Endometrial microvascular endothelial cells (primary cell): ENCODE measurements around the gene LMO4. TPM values are rescaled to one million over a fixed set of nuclear protein-coding genes. Genes with fewer than 3 reads are reported as not detected.

Experiments
- in situ Hi-C: cut with HindIII; loops from 2 replicates; pipeline ENCODE4 v1.10.0; 2017; ENCODE audit warnings: low sequenced_read_pairs, low pct_unique_long_range_greater_than_20kb; ENCODE audit errors: inconsistent ontology term
- total RNA-seq: library from RNA; depleted of rRNA; stranded (reverse); fragments of >200 nt; gene quantifications from one replicate; pipeline ENCODE4 v1.2.3, GENCODE V29; 2015; ENCODE audit errors: inconsistent ontology term

The LMO4 gene
- total RNA-seq, 1 donor from 2014 or later, result 33.4 TPM

- in situ Hi-C loops, result no loop called here
These were observed 19.8 kb downstream of the LMO4 start for GRCh38 chr1:87348341-87349019.

GRCh38 chr1:87349036-87349435 lies 20.4 kb downstream of the LMO4 start:
- in situ Hi-C loops, result no loop called here

GRCh38 chr1:87355894-87356293 lies 27.2 kb downstream of the LMO4 start:
- in situ Hi-C loops, result no loop called here

GRCh38 chr1:87356591-87356990 lies 27.9 kb downstream of the LMO4 start:
- in situ Hi-C loops, result no loop called here

- in situ Hi-C loops, result no loop called here
These were observed 29.5 kb downstream of the LMO4 start for GRCh38 chr1:87358219-87358618.

- in situ Hi-C loops, result no loop called here
These were observed 30.9 kb downstream of the LMO4 start for GRCh38 chr1:87359586-87359985.

GRCh38 chr1:87362063-87362833 lies 33.6 kb downstream of the LMO4 start:
- in situ Hi-C loops, result no loop called here

GRCh38 chr1:87362834-87363426 lies 34.2 kb downstream of the LMO4 start:
- in situ Hi-C loops, result no loop called here

GRCh38 chr1:87367549-87367948 lies 38.9 kb downstream of the LMO4 start:
- in situ Hi-C loops, result no loop called here

GRCh38 chr1:87368907-87369306 lies 40.2 kb downstream of the LMO4 start:
- in situ Hi-C loops, result no loop called here

- in situ Hi-C loops, result no loop called here
These were observed 41.2 kb downstream of the LMO4 start for GRCh38 chr1:87369736-87370478.

- in situ Hi-C loops, result no loop called here
These were observed 41.9 kb downstream of the LMO4 start for GRCh38 chr1:87370544-87370943.

GRCh38 chr1:87379306-87379705 lies 50.6 kb downstream of the LMO4 start:
- in situ Hi-C loops, result no loop called here

GRCh38 chr1:87386217-87386790 lies 57.6 kb downstream of the LMO4 start:
- in situ Hi-C loops, result no loop called here

GRCh38 chr1:87388411-87388810 lies 59.7 kb downstream of the LMO4 start:
- in situ Hi-C loops, result no loop called here

- in situ Hi-C loops, result no loop called here
These were observed 60.3 kb downstream of the LMO4 start for GRCh38 chr1:87389011-87389410.

- in situ Hi-C loops, result no loop called here
These were observed 60.9 kb downstream of the LMO4 start for GRCh38 chr1:87389546-87389945.

GRCh38 chr1:87392248-87393192 lies 63.8 kb downstream of the LMO4 start:
- in situ Hi-C loops, result no loop called here
